ENCODE results near the gene MRPL55. TPM values are rescaled to one million over a fixed set of nuclear protein-coding genes. Genes with fewer than 3 reads are reported as not detected.

The MRPL55 gene
- total RNA-seq, 1 experiment from 2014 or later: 85.4 TPM

GRCh38 chr1:228150120-228150460 lies 41.0 kb upstream of the MRPL55 start:
- Mint-ChIP-seq H3K27ac (ENCODE audit: low read depth, unreplicated experiment) (peak overlapping the region; percentile 83), H3K36me3 (ENCODE audit: insufficient read depth, unreplicated experiment) (peaks cover 38% of the 10 kb centered on the region), H3K4me3 (ENCODE audit: unreplicated experiment) (peak overlapping the region; percentile 44), H3K27me3 (ENCODE audit: insufficient read depth, unreplicated experiment) (no peaks in the 10 kb centered on the region), H3K9me3 (ENCODE audit: unreplicated experiment) (no peaks in the 10 kb centered on the region), H3K4me1 (ENCODE audit: insufficient read depth, unreplicated experiment) (peaks cover 41% of the 10 kb centered on the region)
- intact Hi-C loops (cut with micrococcal nuclease): no loop called here
- TF ChIP-seq CTCF (IDR thresholded peaks at IDR 0.05; ENCODE audit: unreplicated experiment): no peak
- POLR2A ChIA-PET: interaction anchor here (0.6 to 8.9 kb wide), 5 partner anchors 9 to 350 kb away, joined by 3 to 137 read pairs (median 4); partner anchors contain the start of genes ARF1, GUK1 and IBA57
- CTCF ChIA-PET: interaction anchor here (1.1 to 5.9 kb wide), 2 partner anchors 15 to 48 kb away, joined by 4 to 63 read pairs; partner anchors contain the start of gene IBA57
- no peak for DNase-seq (ENCODE audit: unreplicated experiment)
- BruUV-seq (replicated peaks): no TSS peak

DNA sequence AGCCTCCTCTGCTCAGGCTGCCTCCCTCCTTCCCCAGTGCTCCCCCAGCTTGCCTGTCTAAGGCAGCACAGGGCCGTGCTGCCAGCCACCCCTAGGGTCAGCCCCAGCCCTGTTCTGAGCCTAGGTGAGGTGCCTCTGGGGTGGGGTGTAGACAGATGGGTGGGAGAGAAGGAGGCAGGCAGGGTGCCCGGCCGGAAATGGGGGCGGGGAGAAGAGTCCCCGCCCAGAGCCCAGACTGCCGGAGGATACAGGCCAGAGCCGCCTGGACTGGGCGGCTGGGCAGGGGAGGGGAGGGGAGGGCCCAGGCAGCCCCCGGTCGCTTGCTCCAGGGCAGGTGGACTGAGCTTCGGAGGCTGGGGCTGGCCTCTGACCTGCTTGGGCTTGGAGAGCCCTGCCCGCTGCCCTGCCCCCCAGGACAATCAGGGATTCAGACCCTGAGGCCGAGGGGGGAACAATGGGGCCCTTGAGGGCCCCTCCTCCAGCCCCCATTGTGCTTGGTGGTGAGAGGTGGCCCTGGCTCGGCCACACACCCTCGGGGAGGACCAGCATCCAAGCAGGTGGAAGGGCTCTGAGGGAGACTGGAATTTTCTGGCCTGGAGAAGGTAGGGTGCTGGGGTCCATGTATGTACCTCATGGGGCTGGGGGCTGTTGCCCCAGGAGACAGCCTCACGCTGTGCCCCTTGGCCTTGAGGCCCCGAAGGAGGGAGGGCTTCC lies 40.5 kb upstream of the MRPL55 start, which contains the start of gene GJC2:
Gene GJC2 (plus strand): TSS at position 525 of the 714 bp plus-strand sequence. CDS start 7,829 bp downstream, outside the sequence.
- ChIA-PET CTCF (interaction anchor here (1.1 to 5.9 kb wide), 3 partner anchors 16 to 48 kb away, joined by 4 to 63 read pairs (median 17); partner anchors contain the start of gene IBA57), POLR2A (interaction anchor here (7.8 to 8.9 kb wide), 2 partner anchors 8 to 15 kb away, joined by 76 to 137 read pairs; partner anchors contain the start of genes GUK1 and IBA57)
- peaks cover 36% of the 10 kb centered on the region for H3K4me1 Mint-ChIP-seq (ENCODE audit: insufficient read depth, unreplicated experiment)
- intact Hi-C loops (cut with micrococcal nuclease): loop anchor here (1.0 kb wide), 1 partner anchor 14 kb away; no protein-coding TSS in a partner anchor
- no peak for TF ChIP-seq CTCF (IDR thresholded peaks at IDR 0.05; ENCODE audit: unreplicated experiment)
- peak within 1 kb of the TSS; percentile 83 for H3K27ac Mint-ChIP-seq (ENCODE audit: low read depth, unreplicated experiment)
- peak within 1 kb of the TSS; percentile 44 for H3K4me3 Mint-ChIP-seq (ENCODE audit: unreplicated experiment)
- peak; percentile 71 for DNase-seq (ENCODE audit: unreplicated experiment)
- BruUV-seq (replicated peaks): no TSS peak
- no peaks in the 10 kb centered on the region for H3K9me3 Mint-ChIP-seq (ENCODE audit: unreplicated experiment)
- peaks cover 38% of the 10 kb centered on the region for H3K36me3 Mint-ChIP-seq (ENCODE audit: insufficient read depth, unreplicated experiment)
- no peaks in the 10 kb centered on the region for H3K27me3 Mint-ChIP-seq (ENCODE audit: insufficient read depth, unreplicated experiment)

DNA sequence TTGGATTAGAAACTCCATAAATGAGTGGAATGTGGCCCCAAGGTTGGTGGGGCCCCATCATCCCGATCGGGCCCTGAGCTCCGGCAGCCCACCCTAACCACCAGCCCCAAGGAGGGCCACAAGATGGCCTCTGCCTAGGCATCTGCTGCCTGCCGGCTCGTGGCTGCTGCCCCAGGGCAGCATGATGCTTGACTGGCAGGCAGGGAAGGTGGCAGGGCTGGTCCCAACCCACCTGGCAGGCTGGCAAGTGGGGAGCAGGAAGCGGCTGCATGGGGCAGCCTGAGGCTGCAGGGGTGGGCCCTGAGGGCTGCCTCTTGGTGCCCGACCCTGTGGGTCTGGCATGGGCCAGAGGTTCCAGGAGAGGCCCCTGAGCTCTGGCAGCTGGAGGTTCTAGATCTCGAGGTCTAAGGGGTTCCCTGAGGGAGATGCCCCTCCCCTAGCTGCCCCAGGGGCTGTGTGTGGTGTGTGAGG lies 39.9 kb upstream of the MRPL55 start:
- intact Hi-C loops (cut with micrococcal nuclease): loop anchor here (1.0 kb wide), 1 partner anchor 14 kb away; no protein-coding TSS in a partner anchor
- Mint-ChIP-seq H3K4me3 (ENCODE audit: unreplicated experiment) (peak overlapping the region; percentile 44), H3K27ac (ENCODE audit: low read depth, unreplicated experiment) (peak overlapping the region; percentile 83), H3K9me3 (ENCODE audit: unreplicated experiment) (no peaks in the 10 kb centered on the region), H3K36me3 (ENCODE audit: insufficient read depth, unreplicated experiment) (peaks cover 39% of the 10 kb centered on the region), H3K4me1 (ENCODE audit: insufficient read depth, unreplicated experiment) (peaks cover 39% of the 10 kb centered on the region), H3K27me3 (ENCODE audit: insufficient read depth, unreplicated experiment) (no peaks in the 10 kb centered on the region)
- TF ChIP-seq CTCF (IDR thresholded peaks at IDR 0.05; ENCODE audit: unreplicated experiment): no peak
- no peak for DNase-seq (ENCODE audit: unreplicated experiment)
- BruUV-seq (replicated peaks): no TSS peak
- POLR2A ChIA-PET: interaction anchor here (1.3 to 8.9 kb wide), 3 partner anchors 8 to 15 kb away, joined by 4 to 137 read pairs (median 76); partner anchors contain the start of genes GUK1 and IBA57
- CTCF ChIA-PET: interaction anchor here (0.6 to 2.5 kb wide), 3 partner anchors 17 to 25 kb away, joined by 3 to 17 read pairs (median 5); partner anchors contain the start of gene IBA57

All from MCF 10A (cell line).